NCI-H1694 treated with DMSO at 0.1 percent for 48 hours (cell line): ENCODE measurements around the gene NAXE.

Source experiments
- DNase-seq: peaks from one replicate; lab custom pipeline; 2025; lab: John Stamatoyannopoulos, UW

The NAXE gene

DNA sequence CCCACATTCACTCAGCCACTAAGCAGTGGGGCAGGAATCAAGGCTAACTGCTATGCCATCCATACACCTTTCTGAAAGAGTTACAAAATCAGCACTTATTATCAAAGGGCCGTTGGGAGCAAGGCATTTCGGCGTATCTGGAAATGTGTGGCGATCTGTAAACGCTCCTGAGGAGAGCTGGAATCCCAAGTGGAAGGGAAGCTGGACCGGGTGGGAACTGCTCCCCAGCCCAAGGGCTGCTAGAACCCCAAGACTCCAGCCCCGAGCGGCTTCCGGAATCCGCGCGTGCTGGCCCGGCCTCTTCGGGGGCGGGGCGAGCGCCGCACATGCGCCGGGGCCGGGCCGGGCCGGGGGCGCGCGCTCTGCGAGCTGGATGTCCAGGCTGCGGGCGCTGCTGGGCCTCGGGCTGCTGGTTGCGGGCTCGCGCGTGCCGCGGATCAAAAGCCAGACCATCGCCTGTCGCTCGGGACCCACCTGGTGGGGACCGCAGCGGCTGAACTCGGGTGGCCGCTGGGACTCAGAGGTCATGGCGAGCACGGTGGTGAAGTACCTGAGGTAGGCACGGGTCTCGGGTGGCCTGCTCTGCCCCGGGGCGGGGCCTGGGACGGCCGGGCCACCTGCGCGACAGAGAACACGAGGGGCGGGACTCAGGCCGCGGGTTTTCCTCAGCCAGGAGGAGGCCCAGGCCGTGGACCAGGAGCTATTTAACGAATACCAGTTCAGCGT is at the start of gene NAXE:
Gene NAXE (plus strand): TSS at position 345 of the 726 bp plus-strand sequence. CDS start 29 bp downstream, at position 374.
- peak; percentile 44 for DNase-seq

DNA sequence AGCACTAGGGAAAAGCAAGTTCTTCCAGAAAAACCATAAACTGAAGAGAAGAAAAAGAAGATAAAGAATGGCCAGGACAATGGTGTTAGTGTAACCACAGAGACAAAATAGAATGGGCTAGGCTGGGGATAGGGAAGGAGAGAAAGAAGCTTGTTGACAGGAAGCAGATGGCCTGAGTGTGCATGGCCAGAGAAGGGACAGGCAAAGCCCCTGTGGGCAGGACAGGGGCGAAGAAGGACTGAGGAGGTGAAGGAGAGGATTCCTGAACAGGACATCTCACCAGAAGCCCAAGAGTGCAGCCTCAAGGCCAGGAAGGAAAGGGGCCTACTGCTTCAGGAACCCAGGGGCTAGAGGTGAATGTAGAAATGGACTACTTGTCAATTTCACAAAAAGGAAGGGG is 48.5 kb upstream of the NAXE start:
- DNase-seq = no peak

DNA sequence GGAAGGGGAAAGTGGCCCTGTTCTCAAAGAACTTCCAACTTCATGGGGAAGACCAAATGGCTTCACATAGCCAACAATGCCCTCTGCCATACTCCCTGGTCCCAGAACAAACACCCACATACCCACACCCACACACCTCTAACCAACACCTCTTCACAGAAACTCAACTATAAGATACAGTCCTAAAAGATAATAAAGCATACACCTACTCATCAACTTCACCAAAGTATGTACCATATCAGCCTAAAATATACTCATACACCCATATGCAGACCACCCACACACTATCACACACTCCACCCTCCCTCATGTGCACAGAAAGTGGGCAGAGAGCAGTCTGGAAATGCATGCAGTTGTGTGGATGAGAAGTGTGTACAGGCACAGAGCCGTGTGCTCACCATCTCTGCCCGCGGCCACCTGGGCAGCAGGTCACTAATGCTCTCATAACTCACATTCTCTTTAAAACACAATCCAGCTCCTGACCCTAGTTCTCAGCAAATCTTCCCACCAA is 46.9 kb upstream of the NAXE start:
- DNase-seq = no peak

DNA sequence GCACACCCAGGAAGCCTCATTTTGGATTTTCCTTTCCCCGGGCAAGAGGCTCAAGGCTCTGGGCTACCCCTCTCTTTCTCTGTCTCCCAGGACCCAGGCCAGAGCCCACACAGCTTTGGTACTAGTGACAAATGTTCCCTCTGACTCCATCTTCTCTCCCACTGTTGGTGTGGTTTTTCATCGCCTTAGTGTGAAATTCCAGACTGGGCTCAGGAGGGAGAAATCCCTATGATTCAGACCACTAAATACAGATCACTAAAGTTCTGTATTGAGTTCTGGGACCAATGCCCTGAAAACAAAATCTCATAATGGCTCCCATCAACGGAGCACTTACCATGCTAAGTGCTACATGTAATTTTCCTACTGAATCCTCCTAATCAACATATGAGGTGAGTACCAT is 45.3 kb upstream of the NAXE start:
- DNase-seq = no peak

DNA sequence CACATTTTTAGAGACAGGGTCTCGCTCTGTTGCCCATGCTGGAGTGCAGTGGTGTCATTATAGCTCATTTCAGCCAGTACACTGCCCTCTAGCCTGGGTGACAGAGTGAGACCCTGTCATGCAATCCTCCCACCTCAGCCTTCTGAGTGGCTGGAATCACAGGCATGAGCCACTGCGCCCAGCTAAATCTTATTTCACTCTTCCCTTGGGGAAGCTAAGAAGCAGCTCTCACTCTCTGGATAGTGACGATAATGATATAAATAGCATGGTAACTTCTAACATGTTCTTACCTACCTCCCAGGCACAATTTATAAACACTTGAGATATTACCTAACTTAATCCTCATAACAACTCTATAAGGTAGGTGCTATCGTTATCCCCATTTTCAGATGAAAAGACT is 44.1 kb upstream of the NAXE start:
- no peak for DNase-seq

DNA sequence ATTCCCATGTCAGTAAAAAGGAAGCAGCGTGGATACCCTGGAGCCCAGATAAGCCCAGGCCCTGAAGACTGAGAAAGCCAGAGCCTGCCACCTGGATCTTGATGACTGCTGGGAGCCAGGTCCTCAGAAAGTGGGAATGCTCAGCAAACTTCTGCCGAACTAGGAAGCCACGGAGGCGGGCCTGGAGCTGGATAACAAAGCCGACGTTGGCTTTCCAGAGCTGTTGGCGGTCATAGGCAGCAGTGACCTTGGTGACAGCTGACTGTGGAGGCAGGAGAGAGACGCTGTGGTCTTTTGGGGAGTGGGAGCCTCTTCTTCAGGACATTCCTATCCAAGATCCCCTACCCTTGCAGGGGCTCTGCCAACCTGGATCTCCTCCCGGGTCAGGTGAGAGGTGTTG is 43.6 kb upstream of the NAXE start:
- no peak for DNase-seq

DNA sequence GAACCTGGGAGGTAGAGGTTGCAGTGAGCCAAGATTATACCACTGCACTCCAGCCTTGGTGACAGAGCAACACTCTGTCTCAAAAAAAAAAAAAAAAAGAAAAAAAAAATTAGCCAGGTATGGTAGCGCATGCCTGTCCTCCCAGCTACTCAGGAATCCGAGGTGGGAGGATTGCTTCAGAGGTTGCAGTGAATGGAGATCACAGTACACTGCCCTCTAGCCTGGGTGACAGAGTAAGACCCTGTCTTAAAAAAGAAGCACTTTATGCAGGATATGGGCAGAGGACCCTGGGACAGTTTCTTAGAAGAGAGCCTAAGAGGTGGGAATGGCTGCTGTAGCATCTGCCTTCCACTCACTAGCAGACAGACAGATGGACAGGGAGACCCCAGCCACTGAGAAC is 42.2 kb upstream of the NAXE start:
- no peak for DNase-seq

DNA sequence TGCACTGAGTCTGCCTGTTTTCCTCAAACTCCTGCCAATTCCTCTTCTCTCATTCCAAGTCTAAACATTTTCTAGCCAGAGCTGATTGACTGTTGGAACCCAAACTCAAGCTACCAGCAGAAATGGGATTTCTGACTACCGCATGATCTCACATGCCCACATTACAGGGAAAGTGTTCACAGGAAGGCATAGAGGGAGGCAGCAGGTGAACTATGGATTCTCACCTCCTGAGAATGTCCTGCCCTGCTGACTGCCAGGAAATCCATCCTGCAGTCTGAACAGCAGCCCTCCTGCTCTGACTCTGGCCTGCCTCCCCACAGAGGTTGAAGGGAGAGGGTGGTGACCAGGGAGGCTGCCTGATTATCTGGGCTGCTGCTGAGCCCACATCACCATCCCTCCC is 41.7 kb upstream of the NAXE start:
- DNase-seq = no peak

DNA sequence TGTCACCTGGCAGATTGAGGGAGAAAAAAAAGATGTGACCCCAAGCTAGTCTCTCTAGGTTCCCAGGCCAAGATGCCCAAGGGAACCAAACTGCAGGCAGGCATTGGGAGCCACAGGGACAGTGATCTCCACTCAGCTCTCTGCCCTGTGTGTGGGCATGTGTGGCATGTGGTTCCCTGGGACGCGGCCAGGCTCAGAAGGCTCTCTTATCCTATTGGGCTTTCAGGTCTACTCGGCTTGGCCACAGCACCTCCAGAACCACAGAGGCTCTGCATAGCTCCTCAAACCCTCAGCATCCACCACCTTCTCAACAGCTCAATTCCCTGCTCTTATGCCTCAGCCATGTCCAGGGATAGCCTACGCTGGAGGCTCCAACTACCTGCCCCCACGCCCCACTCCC is 41.2 kb upstream of the NAXE start:
- no peak for DNase-seq

DNA sequence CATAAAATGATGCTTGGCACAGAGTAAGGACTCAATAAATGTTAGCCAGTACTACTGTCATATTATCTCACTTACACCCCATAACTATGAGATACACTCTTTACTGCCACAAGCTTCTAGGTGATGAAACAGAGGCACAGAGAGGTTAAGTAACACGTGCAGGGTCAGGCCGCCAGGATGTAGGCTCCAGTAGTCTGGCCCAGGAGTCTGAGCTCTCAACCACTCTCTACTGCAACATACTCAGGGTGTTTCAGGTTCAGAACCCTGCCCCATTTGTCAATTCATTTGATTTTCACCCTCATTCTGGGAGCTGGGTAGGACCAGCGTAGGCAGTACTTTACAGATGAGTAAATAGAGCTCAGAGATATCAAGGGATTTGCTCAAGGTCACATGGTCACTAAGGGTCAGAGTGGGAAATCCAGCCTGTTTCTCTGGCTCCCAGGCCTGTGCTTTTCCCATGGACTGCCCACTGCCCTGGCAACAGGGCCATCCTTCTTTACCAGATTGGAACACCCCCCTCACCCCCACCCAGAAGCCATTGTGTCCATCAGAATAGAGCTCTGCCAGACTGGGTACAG is 40.4 kb upstream of the NAXE start:
- no peak for DNase-seq

DNA sequence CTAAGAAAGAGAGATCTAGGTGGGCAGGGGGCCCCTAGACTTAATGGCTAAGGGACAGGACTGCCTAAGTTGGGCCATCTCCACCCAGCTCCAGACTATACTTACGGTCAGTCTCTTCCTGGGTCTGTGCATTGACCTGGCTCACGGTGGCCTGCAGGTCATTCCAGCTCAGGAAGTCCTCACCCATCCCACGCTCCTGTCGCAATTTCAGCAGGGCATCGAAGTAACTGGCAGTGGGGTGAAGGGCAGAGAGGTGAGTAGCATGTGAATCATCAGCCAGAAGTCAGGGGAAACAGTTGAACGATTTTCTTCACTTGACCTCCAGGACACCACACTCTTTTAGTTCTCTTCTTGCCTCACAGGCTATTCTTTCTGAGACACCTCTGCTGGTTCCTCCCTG is 39.7 kb upstream of the NAXE start:
- no peak for DNase-seq

DNA sequence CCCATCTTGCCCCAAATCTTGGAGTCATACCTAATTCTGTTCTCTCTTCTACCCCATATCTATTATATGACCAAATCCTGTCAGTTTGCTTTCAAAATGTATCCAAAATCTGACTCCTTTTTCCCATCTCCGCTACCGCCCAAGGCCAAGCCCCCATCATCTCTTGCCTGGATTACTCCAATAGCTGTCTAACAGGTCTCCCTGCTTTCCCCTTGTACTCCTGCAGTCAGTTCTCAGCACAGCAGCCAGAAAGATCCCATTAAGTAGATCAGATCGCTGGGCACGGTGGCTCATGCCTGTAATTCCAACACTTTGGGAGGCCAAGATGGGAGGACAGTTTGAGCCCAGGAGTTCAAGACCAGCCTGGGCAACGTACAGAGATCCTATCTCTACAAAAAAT is 39.1 kb upstream of the NAXE start:
- DNase-seq = no peak

DNA sequence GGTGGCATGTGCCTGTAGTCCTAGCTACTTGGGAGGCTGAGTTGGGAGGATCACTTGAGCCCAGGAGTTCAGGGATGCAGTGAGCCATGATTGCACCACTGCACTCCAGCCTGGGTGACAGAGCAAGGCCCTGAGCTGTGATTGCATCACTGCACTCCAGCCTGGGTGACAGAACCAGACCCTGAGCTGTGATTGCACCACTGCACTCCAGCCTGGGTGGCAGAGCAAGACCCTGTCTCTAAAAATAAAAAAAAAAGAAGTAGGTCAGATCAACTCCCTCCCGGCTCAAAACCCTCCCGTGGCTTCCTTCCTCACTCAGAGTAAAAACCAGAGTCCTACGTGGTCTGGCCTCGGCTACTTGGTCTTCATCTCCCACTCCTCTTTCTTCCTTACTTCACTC is 38.6 kb upstream of the NAXE start:
- peak; percentile 5 for DNase-seq

DNA sequence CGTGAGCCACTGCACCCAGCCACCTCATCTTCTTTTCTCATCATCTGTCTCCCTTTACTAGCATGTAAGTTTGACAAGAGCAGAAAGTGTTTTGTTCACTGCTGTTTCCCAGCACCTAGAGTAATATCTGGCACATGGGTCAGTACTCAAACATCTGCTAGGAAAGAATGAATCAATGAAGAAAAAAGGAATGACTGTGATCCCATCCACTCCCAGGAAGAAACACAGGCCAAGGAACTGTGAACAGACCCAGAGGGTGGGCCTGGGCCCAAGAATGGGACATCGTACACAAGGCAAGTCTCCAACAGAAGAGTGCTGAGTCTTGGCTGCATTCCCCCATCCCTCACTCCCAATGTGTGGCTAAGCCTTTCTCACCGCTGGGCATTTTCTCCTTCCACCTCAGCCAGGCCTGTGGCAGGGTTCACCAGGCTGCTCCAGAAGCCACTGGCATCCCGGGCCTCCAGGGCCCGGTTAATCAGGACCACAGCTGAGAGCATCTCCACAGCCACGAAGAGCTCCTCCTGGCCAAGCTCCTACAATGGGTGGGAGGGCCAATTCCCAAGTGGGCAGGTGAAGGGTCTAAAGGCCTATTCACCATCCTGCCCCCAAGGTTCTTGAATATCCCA is 37.6 kb upstream of the NAXE start:
- no peak for DNase-seq

DNA sequence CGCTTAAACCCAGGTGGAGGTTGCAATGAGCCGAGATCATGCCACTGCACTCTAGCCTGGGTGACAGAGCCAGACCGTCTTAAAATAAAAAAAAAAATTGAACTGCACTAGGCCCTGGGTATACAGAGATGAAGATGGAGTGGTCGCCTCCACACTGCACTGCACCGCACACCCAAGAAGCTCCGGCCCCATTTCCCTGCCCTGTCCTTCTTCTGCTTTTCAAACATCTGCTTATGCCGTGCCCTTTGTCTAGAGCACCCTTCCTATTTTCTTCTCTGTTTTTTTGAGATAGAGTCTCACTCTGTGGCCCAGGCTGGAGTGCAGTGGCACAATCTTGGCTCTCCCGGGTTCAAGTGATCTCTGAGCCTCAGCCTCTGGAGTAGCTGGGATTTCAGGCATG is 36.6 kb upstream of the NAXE start:
- DNase-seq = no peak

DNA sequence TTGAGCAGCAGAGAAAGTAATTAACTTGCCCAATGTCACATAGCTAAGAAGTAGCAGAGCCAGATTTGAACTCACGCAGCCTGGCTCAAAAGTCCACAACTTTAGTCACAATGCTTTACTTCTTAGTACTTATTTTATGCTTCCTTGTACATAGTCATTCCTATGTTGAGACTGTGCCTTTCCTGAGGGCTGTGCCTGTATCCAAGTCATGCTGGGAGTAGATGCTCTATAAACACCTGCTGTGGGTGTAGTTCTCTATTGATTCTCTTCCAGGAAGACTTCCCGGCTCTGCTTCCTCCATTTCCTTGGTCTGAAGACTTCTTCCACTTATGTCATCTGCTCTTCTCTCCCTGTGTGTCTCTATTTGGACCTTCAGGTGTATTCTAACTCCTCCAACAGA is 35.9 kb upstream of the NAXE start:
- DNase-seq = no peak

DNA sequence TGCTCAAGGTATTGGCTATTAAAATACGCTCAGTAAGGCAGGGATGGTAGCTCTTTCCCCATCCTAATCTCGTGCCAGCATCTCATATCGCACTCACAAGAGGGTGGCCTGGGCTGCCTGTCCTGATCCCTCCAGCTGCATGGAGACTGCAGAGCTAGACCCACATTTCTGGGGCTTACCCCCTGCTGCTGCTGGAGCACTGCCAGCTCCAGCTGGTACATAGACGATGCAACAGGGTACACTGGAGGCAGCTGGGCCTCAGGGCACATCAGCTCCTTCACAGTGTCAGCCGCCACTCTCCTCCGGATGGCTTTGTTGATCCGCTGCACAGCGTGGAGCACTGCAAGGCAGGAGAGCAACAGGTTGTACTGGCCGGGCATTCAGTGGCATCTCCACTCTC is 35.2 kb upstream of the NAXE start:
- no peak for DNase-seq

DNA sequence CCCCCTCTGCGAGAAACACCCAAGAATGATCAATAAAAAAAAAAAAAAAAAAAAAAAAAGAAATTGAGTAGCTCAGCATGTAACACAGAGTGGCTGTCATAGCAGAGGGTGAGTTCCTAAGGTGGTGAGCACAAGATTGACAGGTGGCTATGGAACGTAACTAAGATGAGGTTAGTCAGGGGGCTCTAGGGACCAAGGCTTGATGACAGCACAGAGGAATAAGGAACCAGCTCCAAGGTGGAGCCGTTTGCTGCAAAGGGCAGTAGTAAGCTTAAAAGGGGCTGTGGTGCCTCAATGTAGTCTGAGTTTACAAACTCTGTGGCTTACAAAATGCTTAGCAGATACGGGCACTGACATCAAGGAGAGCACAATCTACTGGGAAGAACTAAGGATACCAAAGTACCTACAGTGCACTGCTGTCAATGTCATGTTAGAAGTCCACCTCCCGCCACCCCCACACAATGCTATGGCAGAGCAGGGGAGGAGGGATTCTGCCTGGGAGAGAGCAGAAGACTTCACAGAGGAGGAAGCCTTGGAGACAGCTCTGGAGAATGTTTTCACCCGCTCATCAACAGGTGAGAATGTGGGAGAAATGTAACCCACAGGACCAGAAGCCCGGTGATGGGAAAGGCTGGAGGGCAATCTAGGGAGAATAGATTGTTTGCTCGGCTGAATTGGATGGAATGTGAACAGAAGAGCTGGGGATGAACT is 32.3 kb upstream of the NAXE start:
- no peak for DNase-seq

DNA sequence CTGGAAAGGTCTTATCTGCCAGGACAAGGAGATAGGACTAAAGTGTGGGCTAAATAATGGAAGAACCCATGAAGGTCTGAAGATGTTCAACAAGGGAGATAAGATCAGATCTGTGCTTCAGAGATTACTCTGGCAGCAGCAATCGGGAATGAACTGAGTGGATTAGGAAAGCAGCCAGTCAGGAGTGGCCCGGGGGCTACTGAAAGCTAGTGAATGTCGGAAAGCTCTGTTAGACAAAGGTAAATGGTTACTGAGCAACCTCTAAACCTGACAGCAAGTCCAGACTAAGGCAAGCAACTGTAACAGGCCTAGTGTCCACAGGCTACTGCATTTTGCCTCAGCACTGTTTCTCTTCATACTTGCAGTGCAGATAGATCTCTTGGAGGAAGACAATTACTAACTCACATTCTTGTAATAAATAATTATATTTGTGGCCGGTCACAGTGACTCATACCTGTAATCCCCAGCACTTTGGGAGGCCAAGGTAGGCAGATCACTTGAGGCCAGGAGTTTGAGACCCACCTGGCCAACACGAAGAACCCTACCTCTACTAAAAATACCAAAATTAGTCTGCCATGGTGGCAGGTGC is 31.7 kb upstream of the NAXE start:
- no peak for DNase-seq

DNA sequence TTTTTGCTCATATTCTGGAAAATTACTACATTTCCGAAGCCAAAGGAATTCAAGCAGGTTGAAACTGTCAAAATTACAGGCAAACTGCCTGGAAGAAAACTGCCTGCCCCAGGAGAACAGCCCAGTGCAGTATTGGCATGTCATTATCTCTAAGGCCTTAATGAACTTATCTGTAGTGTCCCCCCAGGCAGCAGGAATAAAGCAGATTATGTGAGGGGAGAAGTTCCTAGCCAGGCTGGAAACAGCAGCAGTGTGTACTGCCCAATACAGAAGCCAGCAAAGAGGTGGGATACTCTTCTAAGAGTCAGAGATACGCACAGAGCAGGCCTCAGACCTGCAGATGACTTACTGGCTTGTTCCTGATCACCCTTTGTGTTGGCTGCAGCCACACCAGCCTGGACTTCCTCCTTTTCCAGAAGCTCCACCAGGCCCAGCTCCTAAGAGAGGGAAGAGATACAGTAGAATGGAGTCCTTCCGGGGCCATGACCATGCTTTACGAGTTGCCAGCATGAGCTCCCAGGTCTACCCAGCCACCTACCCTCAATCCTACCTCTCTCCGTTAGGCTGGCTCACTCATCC is 30.9 kb upstream of the NAXE start:
- DNase-seq = no peak

DNA sequence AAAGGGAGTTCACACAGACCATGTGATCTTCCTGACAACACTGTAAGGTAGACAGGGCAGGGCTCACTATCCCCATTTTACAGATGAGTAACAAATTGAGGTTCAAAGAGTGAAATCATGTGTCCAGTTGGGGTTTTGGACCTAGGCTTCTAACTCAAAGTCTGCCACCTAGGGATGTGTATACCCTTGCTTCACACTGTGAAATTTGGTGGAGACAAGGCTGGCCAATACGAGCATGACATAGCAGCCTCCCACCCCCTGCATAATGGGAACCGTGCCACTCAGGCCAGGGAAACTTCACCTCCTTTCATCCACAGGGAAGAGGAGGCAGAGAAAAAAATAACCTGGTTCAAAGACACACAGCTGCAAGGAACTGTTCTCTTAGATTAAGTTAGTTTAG is 26.1 kb upstream of the NAXE start:
- DNase-seq = no peak

DNA sequence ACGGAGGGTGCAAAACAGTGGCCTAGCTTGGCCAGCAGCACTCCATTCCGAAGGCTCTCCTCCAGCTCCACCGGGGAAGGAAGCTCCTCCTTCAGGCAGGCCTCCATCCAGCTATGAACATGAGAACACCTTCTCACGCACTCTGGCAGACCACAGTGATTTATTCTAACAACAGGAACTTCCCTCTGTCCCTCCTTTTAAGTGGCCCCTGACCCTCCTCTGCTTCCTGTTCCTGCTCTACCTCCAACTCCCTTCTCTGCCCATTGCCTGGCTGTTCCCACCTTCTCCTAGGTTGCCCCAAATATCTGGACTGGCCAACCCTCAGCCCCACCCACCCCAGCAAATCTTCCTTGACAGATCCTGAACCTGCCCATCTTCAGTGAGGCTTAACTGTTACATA is 25.1 kb upstream of the NAXE start:
- DNase-seq = no peak
